SK-N-SH (cell line): ENCODE data around the gene ZFP36L1. TPM values are rescaled to one million over a fixed set of nuclear protein-coding genes. Genes with fewer than 3 reads are reported as not detected.

ENCODE experiments used
- CTCF ChIA-PET: fragments of 300-600, 350-600 bp; formaldehyde crosslinking; extraction: SDS; loops from one replicate; lab custom pipeline; 2021; lab: Yijun Ruan, JAX
- POLR2A ChIA-PET: fragments of 350-600 bp; sonication (Branson Sonifier 250); formaldehyde crosslinking; extraction: SDS; loops from one replicate; lab custom pipeline; 2020; ENCODE audit warnings: antibody characterized with exemption, inconsistent platforms; lab: Yijun Ruan, JAX
- DNase-seq: peaks from one replicate; pipeline ENCODE4 v3.0.0; 2012
- H2AFZ ChIP-seq: fragments of 200-600 bp; sonication (generic); 2 replicates; pipeline ENCODE4 v1.8.1; 2016; ENCODE audit warnings: antibody characterized with exemption, mild to moderate bottlenecking, low read depth
- H3F3A ChIP-seq: fragments of 200-600 bp; sonication (generic); replicated peaks from 2 replicates; pipeline ENCODE3; 2016; ENCODE audit warnings: antibody characterized with exemption, mild to moderate bottlenecking; ENCODE audit not compliant: insufficient read depth
- H3K27ac ChIP-seq, 2 experiments: fragments of 200-500 bp in 1 of 2; fragments of 200-600 bp in 1 of 2; sonication (Bioruptor generic) in 1 of 2; sonication (generic), shearing (Covaris generic) in 1 of 2; 2 replicates each; pipeline versions ENCODE4 v1.5.1 to v1.6.1; 2014 to 2016; ENCODE audit warnings: low read depth in 2 of 2, inconsistent platforms in 1 of 2, low read length in 1 of 2, mild to moderate bottlenecking in 1 of 2, mixed read lengths in 1 of 2
- H3K27me3 ChIP-seq: fragments of 200-600 bp; sonication (generic), shearing (Covaris generic); 2 replicates; pipeline ENCODE4 v1.6.1; 2016; ENCODE audit warnings: mixed run types; ENCODE audit not compliant: insufficient read depth
- H3K36me3 ChIP-seq, 2 experiments: fragments of 200-500 bp in 1 of 2; fragments of 200-600 bp in 1 of 2; sonication (Bioruptor generic) in 1 of 2; sonication (generic) in 1 of 2; replicated peaks in 1 of 2; 2 replicates each; pipeline versions ENCODE3 to v1.5.1; 2014 to 2016; ENCODE audit warnings: low read length in 1 of 2, mild to moderate bottlenecking in 1 of 2; ENCODE audit not compliant: insufficient read depth in 2 of 2, control insufficient read depth in 1 of 2
- H3K4me1 ChIP-seq, 2 experiments: fragments of 200-500 bp in 1 of 2; fragments of 200-600 bp in 1 of 2; sonication (Bioruptor generic) in 1 of 2; sonication (generic), shearing (Covaris generic) in 1 of 2; 2 replicates each; pipeline versions ENCODE4 v1.5.1 to v1.6.1; 2014 to 2016; ENCODE audit warnings: low read depth in 1 of 2, low read length in 1 of 2, mixed run types in 1 of 2; ENCODE audit not compliant: insufficient read depth in 2 of 2, control insufficient read depth in 1 of 2
- H3K4me2 ChIP-seq: fragments of 200-600 bp; sonication (generic), shearing (Covaris generic); 2 replicates; pipeline ENCODE4 v1.6.1; 2017; ENCODE audit warnings: mixed run types
- H3K4me3 ChIP-seq, 2 experiments: fragments of 200-500 bp in 1 of 2; fragments of 200-600 bp in 1 of 2; sonication (Bioruptor generic) in 1 of 2; sonication (generic), shearing (Covaris generic) in 1 of 2; 2 replicates each; pipeline versions ENCODE4 v1.5.1 to v1.8.1; 2014 to 2016; ENCODE audit warnings: low read depth in 2 of 2, inconsistent platforms in 1 of 2, low read length in 1 of 2, mild to moderate bottlenecking in 1 of 2, mixed read lengths in 1 of 2, moderate library complexity in 1 of 2
- H3K79me2 ChIP-seq: fragments of 200-600 bp; sonication (generic); 2 replicates; pipeline ENCODE4 v1.8.1; 2017; ENCODE audit warnings: mild to moderate bottlenecking; ENCODE audit not compliant: insufficient read depth
- H3K9ac ChIP-seq: fragments of 200-600 bp; sonication (generic); 2 replicates; pipeline ENCODE4 v1.6.1; 2017; ENCODE audit warnings: mixed run types
- H3K9me2 ChIP-seq: fragments of 200-600 bp; sonication (generic); 2 replicates; pipeline ENCODE4 v1.6.1; 2017; ENCODE audit warnings: mixed run types
- H3K9me3 ChIP-seq: fragments of 200-600 bp; sonication (generic); 2 replicates; pipeline ENCODE4 v1.6.1; 2017; ENCODE audit warnings: mixed run types, mild to moderate bottlenecking, moderate library complexity
- H4K20me1 ChIP-seq: fragments of 200-600 bp; sonication (generic); 2 replicates; pipeline ENCODE4 v1.6.1; 2017; ENCODE audit warnings: mild to moderate bottlenecking, mixed run types; ENCODE audit not compliant: insufficient read depth
- ELF1 ChIP-seq: IDR thresholded peaks from 2 replicates; pipeline ENCODE4 v1.4.0; 2012
- EZH2phosphoT487 ChIP-seq: fragments of 200-600 bp; sonication (generic); IDR thresholded peaks from 2 replicates; pipeline ENCODE4 v1.6.1; 2017; ENCODE audit warnings: low read depth, mixed run types, mild to moderate bottlenecking, antibody characterized with exemption, moderate library complexity, borderline replicate concordance
- FOSL2 ChIP-seq: IDR thresholded peaks from 2 replicates; pipeline ENCODE4 v1.4.0; 2012; ENCODE audit warnings: low read depth, mild to moderate bottlenecking, moderate library complexity, borderline replicate concordance
- FOXJ3 ChIP-seq: sonication (generic); formaldehyde crosslinking; IDR thresholded peaks from 2 replicates; pipeline ENCODE4 v1.5.1; 2020; ENCODE audit warnings: mild to moderate bottlenecking, missing genetic modification reagents
- FOXM1 ChIP-seq: IDR thresholded peaks from 2 replicates; pipeline ENCODE4 v1.4.0; 2012; ENCODE audit warnings: low read depth, mild to moderate bottlenecking
- GABPA ChIP-seq: IDR thresholded peaks from 2 replicates; pipeline ENCODE4 v1.4.0; 2012; ENCODE audit warnings: low read depth, mild to moderate bottlenecking
- JUND ChIP-seq: IDR thresholded peaks from 2 replicates; pipeline ENCODE4 v1.4.0; 2012
- MEF2A ChIP-seq: IDR thresholded peaks from 2 replicates; pipeline ENCODE4 v1.4.0; 2012; ENCODE audit warnings: low read depth, borderline replicate concordance
- MXI1 ChIP-seq: IDR thresholded peaks from 2 replicates; pipeline ENCODE4 v1.6.1; 2012; ENCODE audit warnings: mild to moderate bottlenecking, low read depth, low read length, improper control_type of control experiment
- NFIC ChIP-seq: IDR thresholded peaks from 2 replicates; pipeline ENCODE4 v1.4.0; 2012; ENCODE audit warnings: borderline replicate concordance
- NRF1 ChIP-seq: IDR thresholded peaks from 2 replicates; pipeline ENCODE4 v1.6.1; 2012; ENCODE audit warnings: low read depth, mild to moderate bottlenecking, low read length
- POLR2AphosphoS5 ChIP-seq: IDR thresholded peaks from 2 replicates; pipeline ENCODE4 v1.6.1; 2012; ENCODE audit warnings: low read depth, low read length
- RAD21 ChIP-seq: IDR thresholded peaks from 2 replicates; pipeline ENCODE4 v1.6.1; 2012; ENCODE audit warnings: mild to moderate bottlenecking, low read length
- RCOR1 ChIP-seq: fragments of 150-350 bp; IDR thresholded peaks from 2 replicates; pipeline ENCODE4 v1.6.1; 2017; ENCODE audit warnings: antibody characterized with exemption, low read length
- RFX5 ChIP-seq: IDR thresholded peaks from 2 replicates; pipeline ENCODE4 v1.6.1; 2012; ENCODE audit warnings: mild to moderate bottlenecking, improper control_type of control experiment, low read length
- RXRA ChIP-seq: IDR thresholded peaks from 2 replicates; pipeline ENCODE4 v1.4.0; 2012; ENCODE audit warnings: low read depth, mild to moderate bottlenecking, borderline replicate concordance
- SIN3A ChIP-seq: IDR thresholded peaks from 2 replicates; pipeline ENCODE4 v1.6.1; 2012; ENCODE audit warnings: low read depth, mild to moderate bottlenecking, low read length, moderate library complexity, borderline replicate concordance
- SMC3 ChIP-seq: IDR thresholded peaks from 2 replicates; pipeline ENCODE4 v1.6.1; 2012; ENCODE audit warnings: low read depth, low read length, improper control_type of control experiment
- TCF12 ChIP-seq: IDR thresholded peaks from 2 replicates; pipeline ENCODE4 v1.4.0; 2012
- YY1 ChIP-seq: IDR thresholded peaks from 2 replicates; pipeline ENCODE4 v1.4.0; 2012; ENCODE audit warnings: low read depth, mild to moderate bottlenecking
- WGBS: methylation state at CpG from one replicate; pipeline ENCODE4 v1.1.6; 2017; ENCODE audit warnings: low lambda C conversion rate; 5-methylcytosine and 5-hydroxymethylcytosine counted together
- polyA plus RNA-seq, 3 experiments: library from polyadenylated mRNA; depleted of rRNA; stranded (reverse); fragments of >200 nt; gene quantifications; 2 replicates each; pipeline ENCODE4 v1.2.3, GENCODE V29; 2012
- TF ChIP-seq, protein P1 (sequence below): fragments of 150-350 bp; IDR thresholded peaks from 2 replicates; pipeline ENCODE4 v1.6.1; 2017; ENCODE audit warnings: antibody characterized with exemption, low read length, low read depth, borderline replicate concordance
- TF ChIP-seq, protein P2 (sequence below): IDR thresholded peaks from 2 replicates; pipeline ENCODE4; 2012
- TF ChIP-seq, protein P3 (sequence below): IDR thresholded peaks from 2 replicates; pipeline ENCODE4 v1.4.0; 2012; ENCODE audit warnings: low read depth, borderline replicate concordance
- TF ChIP-seq, protein P4 (sequence below): IDR thresholded peaks from 2 replicates; pipeline ENCODE4 v1.4.0; 2012; ENCODE audit warnings: low read depth
- TF ChIP-seq, protein P5 (sequence below): fragments of 150-350 bp; IDR thresholded peaks from 2 replicates; pipeline ENCODE4 v1.6.1; 2016; ENCODE audit warnings: mild to moderate bottlenecking, low read depth, low read length
- TF ChIP-seq, protein P6 (sequence below): fragments of 200-600 bp; sonication (generic); IDR thresholded peaks from 2 replicates; pipeline ENCODE4 v1.6.1; 2017; ENCODE audit warnings: antibody characterized with exemption, mild to moderate bottlenecking, moderate library complexity

Gene ZFP36L1
- polyA plus RNA-seq, 1 of the 3 experiments (the other 2 are of a cell fraction), result 16.5 TPM

DNA sequence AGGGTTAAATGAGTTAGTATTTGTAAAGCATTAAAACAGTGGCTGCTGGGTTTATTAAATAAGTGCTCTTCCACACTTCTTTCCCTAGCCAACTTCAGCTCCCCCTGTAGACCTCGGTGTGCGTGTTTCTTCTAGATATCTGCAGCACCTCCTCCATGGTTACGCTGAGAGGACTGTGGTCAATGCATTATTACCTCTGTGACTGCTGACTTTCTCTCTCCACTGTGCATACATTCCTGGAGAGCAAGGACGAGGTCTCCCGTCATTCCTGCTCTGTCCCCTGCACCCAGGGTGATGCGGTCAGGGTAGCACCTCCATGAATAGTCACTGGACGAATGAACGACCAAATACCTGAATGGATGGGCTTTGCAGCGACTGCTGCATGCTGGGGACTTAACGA is 44.6 kb downstream of the ZFP36L1 start:
- Histone ChIP-seq H4K20me1 (no peaks in the 10 kb centered on the region), H3F3A (no peaks in the 10 kb centered on the region), H2AFZ (no peak overlapping the region), H3K9ac (no peak overlapping the region), H3K9me3 (no peaks in the 10 kb centered on the region), H3K4me3 (no peak overlapping the region), H3K79me2 (no peaks in the 10 kb centered on the region), H3K4me1 (no peaks in the 10 kb centered on the region; a peak in 1 of 4 replicates), H3K9me2 (no peaks in the 10 kb centered on the region), H3K27ac (no peak overlapping the region)
- DNase-seq, result no peak
- 92% methylated on average over 10 of the region's 10 CpGs for WGBS
- POLR2A ChIA-PET, result no interaction called here
- TF ChIP-seq RFX5 (no peak), YY1 (no peak), MXI1 (no peak), NFIC (no peak), MEF2A (no peak), ELF1 (no peak), GABPA (no peak), POLR2AphosphoS5 (no peak)
- TF ChIP-seq, protein P1, sequence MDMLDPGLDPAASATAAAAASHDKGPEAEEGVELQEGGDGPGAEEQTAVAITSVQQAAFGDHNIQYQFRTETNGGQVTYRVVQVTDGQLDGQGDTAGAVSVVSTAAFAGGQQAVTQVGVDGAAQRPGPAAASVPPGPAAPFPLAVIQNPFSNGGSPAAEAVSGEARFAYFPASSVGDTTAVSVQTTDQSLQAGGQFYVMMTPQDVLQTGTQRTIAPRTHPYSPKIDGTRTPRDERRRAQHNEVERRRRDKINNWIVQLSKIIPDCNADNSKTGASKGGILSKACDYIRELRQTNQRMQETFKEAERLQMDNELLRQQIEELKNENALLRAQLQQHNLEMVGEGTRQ, result no peak
- TF ChIP-seq, protein P2, sequence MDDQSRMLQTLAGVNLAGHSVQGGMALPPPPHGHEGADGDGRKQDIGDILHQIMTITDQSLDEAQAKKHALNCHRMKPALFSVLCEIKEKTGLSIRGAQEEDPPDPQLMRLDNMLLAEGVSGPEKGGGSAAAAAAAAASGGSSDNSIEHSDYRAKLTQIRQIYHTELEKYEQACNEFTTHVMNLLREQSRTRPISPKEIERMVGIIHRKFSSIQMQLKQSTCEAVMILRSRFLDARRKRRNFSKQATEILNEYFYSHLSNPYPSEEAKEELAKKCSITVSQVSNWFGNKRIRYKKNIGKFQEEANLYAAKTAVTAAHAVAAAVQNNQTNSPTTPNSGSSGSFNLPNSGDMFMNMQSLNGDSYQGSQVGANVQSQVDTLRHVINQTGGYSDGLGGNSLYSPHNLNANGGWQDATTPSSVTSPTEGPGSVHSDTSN, result no peak
- TF ChIP-seq, all 33 proteins: peak for 0
- H3K4me2 ChIP-seq, result no peak overlapping the region
- CTCF ChIA-PET, result no interaction called here
- H3K27me3 ChIP-seq, result no peaks in the 10 kb centered on the region
- H3K36me3 ChIP-seq, result no peaks in the 10 kb centered on the region

DNA sequence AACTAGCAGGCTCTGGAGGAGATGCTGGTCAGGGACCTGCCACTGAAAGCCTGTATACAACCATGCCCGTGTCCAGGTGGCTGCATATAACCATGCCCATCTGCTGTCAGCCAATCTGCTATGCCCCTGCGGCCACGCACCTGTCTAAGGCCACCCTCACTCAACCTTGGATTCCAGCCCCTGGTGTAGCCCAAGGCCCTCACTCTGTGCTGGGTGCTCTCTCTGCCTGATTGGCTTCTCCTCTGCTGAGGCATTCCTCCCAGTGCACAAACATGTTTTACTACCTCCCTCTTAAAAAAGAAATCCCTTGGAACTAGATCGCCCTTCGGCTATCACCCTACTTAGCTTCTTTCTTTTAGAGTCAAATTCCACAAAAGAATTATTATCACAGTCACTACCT is 45.5 kb downstream of the ZFP36L1 start:
- H2AFZ ChIP-seq, result no peak overlapping the region
- ChIA-PET CTCF (no interaction called here), POLR2A (no interaction called here)
- no peaks in the 10 kb centered on the region for H3K27me3 ChIP-seq
- 99% methylated on average over 3 of the region's 5 CpGs for WGBS
- H3K4me2 ChIP-seq, result no peak overlapping the region
- H3K9ac ChIP-seq, result no peak overlapping the region
- H4K20me1 ChIP-seq, result no peaks in the 10 kb centered on the region
- H3K9me2 ChIP-seq, result no peaks in the 10 kb centered on the region
- H3K79me2 ChIP-seq, result no peaks in the 10 kb centered on the region
- DNase-seq, result no peak
- no peak overlapping the region for H3K27ac ChIP-seq
- no peaks in the 10 kb centered on the region for H3K9me3 ChIP-seq
- H3F3A ChIP-seq, result no peaks in the 10 kb centered on the region
- TF ChIP-seq SIN3A, result no peak
- TF ChIP-seq TCF12, result no peak
- TF ChIP-seq SMC3, result no peak
- no peak for TF ChIP-seq NRF1
- TF ChIP-seq EZH2phosphoT487, result no peak
- TF ChIP-seq RFX5, result no peak
- TF ChIP-seq, protein P3, sequence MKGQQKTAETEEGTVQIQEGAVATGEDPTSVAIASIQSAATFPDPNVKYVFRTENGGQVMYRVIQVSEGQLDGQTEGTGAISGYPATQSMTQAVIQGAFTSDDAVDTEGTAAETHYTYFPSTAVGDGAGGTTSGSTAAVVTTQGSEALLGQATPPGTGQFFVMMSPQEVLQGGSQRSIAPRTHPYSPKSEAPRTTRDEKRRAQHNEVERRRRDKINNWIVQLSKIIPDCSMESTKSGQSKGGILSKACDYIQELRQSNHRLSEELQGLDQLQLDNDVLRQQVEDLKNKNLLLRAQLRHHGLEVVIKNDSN, result no peak
- TF ChIP-seq RXRA, result no peak
- TF ChIP-seq YY1, result no peak
- TF ChIP-seq, protein P4, sequence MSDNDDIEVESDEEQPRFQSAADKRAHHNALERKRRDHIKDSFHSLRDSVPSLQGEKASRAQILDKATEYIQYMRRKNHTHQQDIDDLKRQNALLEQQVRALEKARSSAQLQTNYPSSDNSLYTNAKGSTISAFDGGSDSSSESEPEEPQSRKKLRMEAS, result no peak
- no peak for TF ChIP-seq RCOR1
- TF ChIP-seq, protein P5, sequence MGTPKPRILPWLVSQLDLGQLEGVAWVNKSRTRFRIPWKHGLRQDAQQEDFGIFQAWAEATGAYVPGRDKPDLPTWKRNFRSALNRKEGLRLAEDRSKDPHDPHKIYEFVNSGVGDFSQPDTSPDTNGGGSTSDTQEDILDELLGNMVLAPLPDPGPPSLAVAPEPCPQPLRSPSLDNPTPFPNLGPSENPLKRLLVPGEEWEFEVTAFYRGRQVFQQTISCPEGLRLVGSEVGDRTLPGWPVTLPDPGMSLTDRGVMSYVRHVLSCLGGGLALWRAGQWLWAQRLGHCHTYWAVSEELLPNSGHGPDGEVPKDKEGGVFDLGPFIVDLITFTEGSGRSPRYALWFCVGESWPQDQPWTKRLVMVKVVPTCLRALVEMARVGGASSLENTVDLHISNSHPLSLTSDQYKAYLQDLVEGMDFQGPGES, result no peak
- no peak for TF ChIP-seq FOSL2
- TF ChIP-seq, protein P6, sequence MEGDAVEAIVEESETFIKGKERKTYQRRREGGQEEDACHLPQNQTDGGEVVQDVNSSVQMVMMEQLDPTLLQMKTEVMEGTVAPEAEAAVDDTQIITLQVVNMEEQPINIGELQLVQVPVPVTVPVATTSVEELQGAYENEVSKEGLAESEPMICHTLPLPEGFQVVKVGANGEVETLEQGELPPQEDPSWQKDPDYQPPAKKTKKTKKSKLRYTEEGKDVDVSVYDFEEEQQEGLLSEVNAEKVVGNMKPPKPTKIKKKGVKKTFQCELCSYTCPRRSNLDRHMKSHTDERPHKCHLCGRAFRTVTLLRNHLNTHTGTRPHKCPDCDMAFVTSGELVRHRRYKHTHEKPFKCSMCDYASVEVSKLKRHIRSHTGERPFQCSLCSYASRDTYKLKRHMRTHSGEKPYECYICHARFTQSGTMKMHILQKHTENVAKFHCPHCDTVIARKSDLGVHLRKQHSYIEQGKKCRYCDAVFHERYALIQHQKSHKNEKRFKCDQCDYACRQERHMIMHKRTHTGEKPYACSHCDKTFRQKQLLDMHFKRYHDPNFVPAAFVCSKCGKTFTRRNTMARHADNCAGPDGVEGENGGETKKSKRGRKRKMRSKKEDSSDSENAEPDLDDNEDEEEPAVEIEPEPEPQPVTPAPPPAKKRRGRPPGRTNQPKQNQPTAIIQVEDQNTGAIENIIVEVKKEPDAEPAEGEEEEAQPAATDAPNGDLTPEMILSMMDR, result no peak
- TF ChIP-seq RAD21, result no peak
- TF ChIP-seq ELF1, result no peak
- no peak for TF ChIP-seq FOXM1
- no peak for TF ChIP-seq JUND
- TF ChIP-seq FOXJ3 (CRISPR knock-in tag), result no peak
- no peak for TF ChIP-seq GABPA
- no peaks in the 10 kb centered on the region for H3K36me3 ChIP-seq
- H3K4me3 ChIP-seq, result no peak overlapping the region
- H3K4me1 ChIP-seq, result no peaks in the 10 kb centered on the region; a peak in 1 of 4 replicates
